K562 (cell line): Measurements from ENCODE around the gene NEDD4L. TPM values are rescaled to one million over a fixed set of nuclear protein-coding genes. Genes with fewer than 3 reads are reported as not detected.

Experiments used
- CC2D1A ChIP-seq: fragments of 450-650 bp; IDR thresholded peaks from 2 replicates; pipeline ENCODE4 v1.6.1; 2017; ENCODE audit warnings: mild to moderate bottlenecking
- FOXP1 ChIP-seq: sonication (generic); formaldehyde crosslinking; IDR thresholded peaks from 2 replicates; pipeline ENCODE4 v1.8.0; 2022; ENCODE audit warnings: mild to moderate bottlenecking, missing genetic modification reagents
- KDM1A ChIP-seq, 2 experiments: fragments of 450-650 bp; IDR thresholded peaks; 2 replicates each; pipeline ENCODE4 v1.6.1; 2016; ENCODE audit warnings: mild to moderate bottlenecking in 2 of 2
- MBD1 ChIP-seq: fragments of 250-450 bp; sonication (Bioruptor Pico); IDR thresholded peaks from 2 replicates; pipeline ENCODE4 v1.8.0; 2022; ENCODE audit warnings: inconsistent platforms
- RERE ChIP-seq: sonication (generic); formaldehyde crosslinking; IDR thresholded peaks from 2 replicates; pipeline ENCODE4 v1.8.0; 2023; ENCODE audit warnings: missing genetic modification reagents, mild to moderate bottlenecking, borderline replicate concordance
- SIN3B ChIP-seq: fragments of 450-650 bp; IDR thresholded peaks from 2 replicates; pipeline ENCODE4 v1.6.1; 2017; ENCODE audit warnings: low read depth, mild to moderate bottlenecking, moderate library complexity
- TAF1 ChIP-seq: IDR thresholded peaks from 2 replicates; pipeline ENCODE4 v1.6.1; 2011; ENCODE audit warnings: mild to moderate bottlenecking, low read length, moderate library complexity; ENCODE audit not compliant: insufficient read depth, control insufficient read depth, severe bottlenecking; ENCODE audit errors: extremely low read depth
- TBP ChIP-seq: optimal IDR thresholded peaks from 2 replicates; pipeline ENCODE3; 2011; ENCODE audit warnings: low read depth, low read length, improper control_type of control experiment
- ZKSCAN1 ChIP-seq: fragments of 150-350 bp; IDR thresholded peaks from 2 replicates; pipeline ENCODE4 v1.6.1; 2016; ENCODE audit warnings: low read depth, low read length
- ZNF3 ChIP-seq: fragments of 250-450 bp; sonication (Bioruptor Pico); IDR thresholded peaks from 2 replicates; pipeline ENCODE4 v1.5.0; 2021; ENCODE audit warnings: mild to moderate bottlenecking, moderate library complexity
- ZNF436 ChIP-seq: fragments of 250-450, 450-650 bp; sonication (Bioruptor Pico); formaldehyde crosslinking; IDR thresholded peaks from 2 replicates; pipeline ENCODE4 v1.7.0; 2020; ENCODE audit warnings: mild to moderate bottlenecking
- polyA plus RNA-seq, 8 experiments: library from polyadenylated mRNA; depleted of rRNA in 4 of 8; stranded (reverse) in 5 of 8; unstranded in 3 of 8; fragments of >200 nt; fragmentation: Nextera tagmentation in 2 of 8; fragmentation: Illumina TruSeq in 1 of 8; extraction: Ambion mirVana in 2 of 8; extraction: Trizol in 1 of 8; gene quantifications; 2 replicates each; pipeline versions ENCODE4 v1.2.1 to v1.2.3, GENCODE V29; 2011 to 2014; ENCODE audit warnings: inconsistent platforms in 1 of 8, missing spikeins in 1 of 8
- total RNA-seq, 7 experiments: library from RNA; depleted of rRNA in 6 of 7; stranded (reverse); fragments of >200 nt in 6 of 7; fragmentation: Illumina TruSeq in 2 of 7; extraction: Trizol in 2 of 7; gene quantifications; 2 replicates each; pipeline versions ENCODE4 v1.2.1 to v1.2.3, GENCODE V29; 2011 to 2021; ENCODE audit warnings: low replicate concordance in 1 of 7
- TF ChIP-seq, protein P1 (sequence below), 2 experiments: fragments of 450-650 bp; IDR thresholded peaks; 2 replicates each; pipeline ENCODE4 v1.6.1; 2016; ENCODE audit warnings: mild to moderate bottlenecking in 2 of 2, borderline replicate concordance in 1 of 2, low read depth in 1 of 2, moderate library complexity in 1 of 2

NEDD4L gene
- total and polyA plus RNA-seq, 9 of the 15 experiments (the other 6 are each of a cell fraction or from before 2014, with no cell fraction given), result 8.1 to 33.4 (median 19.9) TPM

GRCh38 chr18:58087928-58088690 is 44.1 kb downstream of the NEDD4L start (continued):
- TF ChIP-seq MBD1 (CRISPR knock-in tag), result no peak
- no peak for TF ChIP-seq CC2D1A
- TF ChIP-seq KDM1A (IDR thresholded peaks at IDR 0.05), result no peak
- no peak for TF ChIP-seq FOXP1 (CRISPR knock-in tag)
- no peak for TF ChIP-seq ZKSCAN1
- TF ChIP-seq TBP, result no peak
- no peak for TF ChIP-seq TAF1
- TF ChIP-seq SIN3B, result no peak
- TF ChIP-seq, protein P1, sequence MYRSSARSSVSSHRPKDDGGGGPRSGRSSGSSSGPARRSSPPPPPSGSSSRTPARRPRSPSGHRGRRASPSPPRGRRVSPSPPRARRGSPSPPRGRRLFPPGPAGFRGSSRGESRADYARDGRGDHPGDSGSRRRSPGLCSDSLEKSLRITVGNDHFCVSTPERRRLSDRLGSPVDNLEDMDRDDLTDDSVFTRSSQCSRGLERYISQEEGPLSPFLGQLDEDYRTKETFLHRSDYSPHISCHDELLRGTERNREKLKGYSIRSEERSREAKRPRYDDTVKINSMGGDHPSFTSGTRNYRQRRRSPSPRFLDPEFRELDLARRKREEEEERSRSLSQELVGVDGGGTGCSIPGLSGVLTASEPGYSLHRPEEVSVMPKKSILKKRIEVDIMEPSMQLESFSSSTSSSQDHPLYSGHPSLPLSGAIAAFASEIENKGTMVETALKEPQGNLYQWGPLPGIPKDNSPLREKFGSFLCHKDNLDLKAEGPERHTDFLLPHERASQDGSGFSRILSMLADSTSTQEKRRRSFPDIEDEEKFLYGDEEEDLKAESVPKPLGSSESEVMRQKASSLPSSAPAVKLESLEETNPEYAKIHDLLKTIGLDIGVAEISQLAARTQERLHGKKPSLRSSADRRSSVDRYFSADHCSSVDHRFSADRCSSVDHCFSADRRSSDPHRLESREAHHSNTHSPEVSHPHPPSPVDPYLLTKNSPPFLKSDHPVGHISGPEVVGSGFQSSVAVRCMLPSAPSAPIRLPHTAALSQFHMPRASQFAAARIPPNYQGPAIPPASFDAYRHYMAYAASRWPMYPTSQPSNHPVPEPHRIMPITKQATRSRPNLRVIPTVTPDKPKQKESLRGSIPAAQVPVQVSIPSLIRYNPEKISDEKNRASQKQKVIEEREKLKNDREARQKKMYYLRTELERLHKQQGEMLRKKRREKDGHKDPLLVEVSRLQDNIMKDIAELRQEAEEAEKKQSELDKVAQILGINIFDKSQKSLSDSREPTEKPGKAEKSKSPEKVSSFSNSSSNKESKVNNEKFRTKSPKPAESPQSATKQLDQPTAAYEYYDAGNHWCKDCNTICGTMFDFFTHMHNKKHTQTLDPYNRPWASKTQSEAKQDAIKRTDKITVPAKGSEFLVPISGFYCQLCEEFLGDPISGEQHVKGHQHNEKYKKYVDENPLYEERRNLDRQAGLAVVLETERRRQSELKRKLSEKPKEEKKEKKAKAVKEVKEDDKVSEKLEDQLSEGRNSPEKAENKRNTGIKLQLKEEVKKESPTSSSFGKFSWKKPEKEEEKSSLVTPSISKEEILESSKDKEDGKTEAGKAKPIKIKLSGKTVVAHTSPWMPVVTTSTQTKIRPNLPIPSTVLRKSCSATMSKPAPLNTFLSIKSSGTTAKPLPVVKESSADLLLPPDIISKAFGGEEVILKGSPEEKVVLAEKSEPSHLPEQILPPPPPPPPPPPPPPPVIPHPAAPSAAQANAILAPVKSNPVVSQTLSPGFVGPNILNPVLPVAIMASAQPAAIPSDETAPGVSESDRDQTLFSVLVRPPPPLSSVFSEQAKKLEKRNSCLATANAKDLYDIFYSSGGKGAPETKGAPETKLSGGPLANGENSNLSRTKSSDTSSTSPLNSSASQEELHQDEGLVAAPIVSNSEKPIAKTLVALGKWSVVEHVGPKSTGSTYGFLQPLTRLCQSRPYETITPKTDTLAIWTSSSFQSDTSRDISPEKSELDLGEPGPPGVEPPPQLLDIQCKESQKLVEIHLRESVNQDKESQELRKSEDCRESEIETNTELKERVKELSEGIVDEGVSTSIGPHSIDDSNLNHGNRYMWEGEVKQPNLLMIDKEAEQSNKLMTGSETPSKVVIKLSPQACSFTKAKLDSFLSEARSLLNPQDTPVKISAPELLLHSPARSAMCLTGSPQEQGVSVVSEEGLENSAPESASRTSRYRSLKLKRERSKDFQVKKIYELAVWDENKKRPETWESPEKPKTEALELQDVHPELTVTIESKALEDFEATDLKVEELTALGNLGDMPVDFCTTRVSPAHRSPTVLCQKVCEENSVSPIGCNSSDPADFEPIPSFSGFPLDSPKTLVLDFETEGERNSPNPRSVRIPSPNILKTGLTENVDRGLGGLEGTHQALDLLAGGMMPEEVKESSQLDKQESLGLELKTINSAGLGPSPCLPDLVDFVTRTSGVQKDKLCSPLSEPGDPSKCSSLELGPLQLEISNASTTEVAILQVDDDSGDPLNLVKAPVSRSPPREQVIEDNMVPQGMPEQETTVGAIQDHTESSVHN (IDR thresholded peaks at IDR 0.05; ENCODE audit: borderline replicate concordance in 1 of 2, low read depth in 1 of 2), result no peak; a peak in 1 of 4 replicates
- TF ChIP-seq RERE (CRISPR knock-in tag), result no peak
- TF ChIP-seq ZNF3, result no peak
- TF ChIP-seq ZNF436, result no peak
